OCI-LY7 (cell line): ENCODE data around the gene UBE2M.

Source experiments
- CTCF ChIP-seq: fragments of 200-600 bp; sonication (generic); conservative IDR thresholded peaks from 2 replicates; pipeline ENCODE4 v1.5.1; 2014; ENCODE audit warnings: mild to moderate bottlenecking, antibody characterized with exemption, low read length, moderate library complexity, mixed read lengths
- EZH2phosphoT487 ChIP-seq: fragments of 200-600 bp; sonication (generic); IDR thresholded peaks from 2 replicates; pipeline ENCODE4 v1.6.1; 2018; ENCODE audit warnings: low read depth, borderline replicate concordance, mild to moderate bottlenecking, mixed run types, antibody characterized with exemption, low read length, moderate library complexity, mixed read lengths

- TF ChIP-seq CTCF: no peak
- TF ChIP-seq EZH2phosphoT487: no peak
These were observed 15.3 kb upstream of the UBE2M start for GRCh38 chr19:58573658-58574164.
